GM23248 (cell line): Measurements from ENCODE around the gene PTPRN2.

Source experiments
- EZH2 ChIP-seq: fragments of 200-600 bp; sonication (generic); IDR thresholded peaks from 2 replicates; pipeline ENCODE4 v1.6.1; 2018; ENCODE audit warnings: antibody characterized with exemption, mild to moderate bottlenecking; ENCODE audit not compliant: insufficient read depth, poor library complexity, severe bottlenecking
- EZH2phosphoT487 ChIP-seq: fragments of 200-600 bp; sonication (generic); IDR thresholded peaks from 2 replicates; pipeline ENCODE4 v1.6.1; 2018; ENCODE audit warnings: antibody characterized with exemption, moderate library complexity, mild to moderate bottlenecking, low read depth; ENCODE audit not compliant: insufficient read depth

- TF ChIP-seq EZH2phosphoT487 (no peak), EZH2 (no peak)
Measured at GRCh38 chr7:157543276-157543675, 1044.3 kb downstream of the PTPRN2 start.
